GM19239 (cell line): ENCODE data around the gene MIB2.
A peak's percentile ranks its signal among the peaks of the same experiment; 100 is the strongest.
"Not testable (repeated sequence)": the region's sequence is repeated elsewhere in the genome, so short reads cannot be mapped to it uniquely, and the experiment has no call there.

ENCODE experiments used
- DNase-seq: peaks from one replicate; pipeline ENCODE4 v3.0.0; 2011; ENCODE audit warnings: low spot score; ENCODE audit not compliant: insufficient read length
- FAIRE-seq: peaks from 2 replicates; lab custom pipeline; 2011; peaks lifted over from hg19 to GRCh38; lab: Jason Lieb, UNC

Gene MIB2

DNA sequence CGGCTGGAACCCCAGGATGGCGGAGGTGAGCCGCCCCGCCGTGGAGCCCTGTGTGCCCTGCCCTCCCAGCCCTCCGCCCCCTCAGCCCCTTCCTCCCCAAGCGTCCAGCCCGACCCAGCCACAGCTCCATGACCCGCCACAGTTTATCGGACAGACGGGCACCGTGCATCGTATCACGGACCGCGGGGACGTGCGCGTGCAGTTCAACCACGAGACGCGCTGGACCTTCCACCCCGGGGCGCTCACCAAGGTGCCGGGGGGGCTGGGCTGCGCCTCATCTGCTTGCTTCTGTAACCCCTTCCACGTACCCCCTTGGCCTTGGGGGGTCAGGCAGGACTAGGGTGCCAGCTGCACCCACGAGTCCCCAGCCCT is 10.1 kb downstream of the MIB2 start:
- no peak for FAIRE-seq
- no peak for DNase-seq

DNA sequence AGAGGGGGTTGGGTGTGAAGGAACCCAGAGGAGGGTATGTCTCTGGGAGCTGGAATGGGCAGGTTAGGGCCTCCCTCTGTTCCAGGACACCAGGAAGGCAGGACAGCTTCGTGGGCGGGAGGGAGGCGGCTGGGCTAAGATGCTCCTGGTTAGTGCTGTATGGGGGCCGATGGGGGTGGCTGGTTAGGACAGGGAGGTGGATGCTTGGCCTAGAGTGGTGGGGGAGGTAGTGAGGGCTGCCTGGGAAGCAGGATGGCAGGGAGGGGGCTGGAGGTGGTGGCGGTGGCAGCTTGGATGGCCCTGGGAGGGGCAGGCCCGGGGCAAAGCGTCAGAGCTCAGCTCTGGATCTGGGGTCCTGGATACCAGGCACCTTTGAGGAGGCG is 10.5 kb downstream of the MIB2 start:
- FAIRE-seq (no peak), DNase-seq (no peak)

DNA sequence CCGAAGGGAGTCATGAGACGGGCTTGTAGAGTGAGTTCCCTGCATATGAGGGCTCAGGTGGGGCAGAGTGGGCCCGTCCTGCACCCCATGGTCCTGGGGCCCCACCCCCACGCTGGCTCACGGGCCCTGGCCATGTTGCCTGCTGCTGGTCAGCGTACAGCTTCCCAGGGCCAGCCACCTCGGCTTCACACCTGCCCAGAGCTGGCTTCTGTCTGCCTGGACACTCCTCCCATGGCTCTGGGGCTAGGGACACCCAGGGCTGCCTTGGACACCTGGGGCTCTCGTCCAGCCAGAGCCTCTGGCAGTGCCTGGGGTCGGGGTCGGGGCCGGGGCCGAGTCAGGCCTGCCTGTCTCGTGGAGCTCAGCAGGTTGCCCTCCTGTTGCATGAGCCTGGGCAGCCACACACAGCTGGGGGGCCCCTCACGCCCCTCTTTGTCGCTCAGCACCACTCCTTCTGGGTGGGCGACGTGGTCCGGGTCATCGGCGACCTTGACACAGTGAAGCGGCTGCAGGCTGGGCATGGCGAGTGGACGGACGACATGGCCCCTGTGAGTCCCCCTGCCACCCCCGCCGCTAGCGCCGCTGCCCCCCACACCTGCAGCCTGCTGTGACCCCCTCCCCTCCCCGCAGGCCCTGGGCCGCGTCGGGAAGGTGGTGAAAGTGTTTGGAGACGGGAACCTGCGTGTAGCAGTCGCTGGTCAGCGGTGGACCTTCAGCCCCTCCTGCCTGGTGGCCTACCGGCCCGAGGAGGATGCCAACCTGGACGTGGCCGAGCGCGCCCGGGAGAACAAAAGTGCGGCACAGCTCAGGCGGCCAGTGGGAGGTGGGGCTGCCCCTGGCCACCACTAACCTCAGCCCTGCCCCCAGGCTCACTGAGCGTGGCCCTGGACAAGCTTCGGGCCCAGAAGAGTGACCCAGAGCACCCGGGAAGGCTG is 11.2 kb downstream of the MIB2 start:
- no peak for DNase-seq
- no peak for FAIRE-seq

DNA sequence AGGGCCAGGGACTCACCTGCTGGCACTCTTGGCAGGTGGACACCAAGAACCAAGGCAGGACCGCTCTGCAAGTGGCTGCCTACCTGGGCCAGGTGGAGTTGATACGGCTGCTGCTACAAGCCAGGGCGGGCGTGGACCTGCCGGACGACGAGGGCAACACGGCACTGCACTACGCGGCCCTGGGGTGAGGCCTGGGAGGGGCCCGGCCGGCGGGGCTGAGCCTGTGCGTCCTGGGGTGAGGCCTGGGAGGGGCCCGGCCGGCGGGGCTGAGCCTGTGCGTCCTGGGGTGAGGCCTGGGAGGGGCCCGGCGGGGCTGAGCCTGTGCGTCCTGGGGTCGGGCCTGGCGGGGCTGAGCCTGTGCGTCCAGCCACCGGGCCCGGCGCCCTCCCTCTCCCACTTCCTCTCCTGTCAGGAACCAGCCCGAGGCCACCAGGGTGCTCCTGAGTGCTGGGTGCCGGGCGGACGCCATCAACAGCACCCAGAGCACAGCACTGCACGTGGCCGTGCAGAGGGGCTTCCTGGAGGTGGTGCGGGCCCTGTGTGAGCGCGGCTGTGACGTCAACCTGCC is 12.0 kb downstream of the MIB2 start:
- FAIRE-seq (no peak), DNase-seq (no peak)

DNA sequence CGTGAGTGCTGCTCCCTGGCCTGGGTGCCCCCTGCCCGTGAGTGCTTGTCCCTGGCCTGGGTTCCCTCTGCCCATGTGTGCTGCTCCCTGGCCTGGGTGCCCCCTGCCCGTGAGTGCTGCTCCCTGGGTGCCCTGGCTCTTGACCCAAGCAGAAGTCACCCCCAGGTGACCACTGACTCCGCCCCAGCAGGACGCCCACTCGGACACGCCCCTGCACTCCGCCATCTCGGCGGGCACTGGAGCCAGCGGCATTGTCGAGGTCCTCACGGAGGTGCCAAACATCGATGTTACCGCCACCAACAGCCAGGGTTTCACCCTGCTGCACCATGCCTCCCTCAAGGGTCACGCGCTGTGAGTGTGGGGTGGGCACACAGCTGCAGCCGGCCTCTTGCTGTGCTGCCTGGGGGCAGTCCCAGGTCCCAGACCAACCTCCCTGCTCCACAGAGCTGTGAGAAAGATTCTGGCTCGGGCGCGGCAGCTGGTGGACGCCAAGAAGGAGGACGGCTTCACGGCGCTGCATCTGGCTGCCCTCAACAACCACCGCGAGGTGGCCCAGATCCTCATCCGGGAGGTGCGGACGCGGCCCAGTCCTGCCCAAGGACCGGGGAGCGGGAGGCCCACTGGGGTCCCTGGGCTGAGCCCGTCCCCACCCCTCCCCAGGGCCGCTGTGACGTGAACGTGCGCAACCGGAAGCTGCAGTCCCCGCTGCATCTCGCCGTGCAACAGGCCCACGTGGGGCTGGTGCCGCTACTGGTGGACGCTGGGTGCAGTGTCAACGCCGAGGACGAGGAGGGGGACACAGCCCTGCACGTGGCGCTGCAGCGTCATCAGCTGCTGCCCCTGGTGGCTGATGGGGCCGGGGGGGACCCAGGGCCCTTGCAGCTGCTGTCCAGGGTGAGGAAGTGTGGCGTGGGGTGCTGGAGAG is 12.8 kb downstream of the MIB2 start:
- DNase-seq (no peak), FAIRE-seq (no peak)

DNA sequence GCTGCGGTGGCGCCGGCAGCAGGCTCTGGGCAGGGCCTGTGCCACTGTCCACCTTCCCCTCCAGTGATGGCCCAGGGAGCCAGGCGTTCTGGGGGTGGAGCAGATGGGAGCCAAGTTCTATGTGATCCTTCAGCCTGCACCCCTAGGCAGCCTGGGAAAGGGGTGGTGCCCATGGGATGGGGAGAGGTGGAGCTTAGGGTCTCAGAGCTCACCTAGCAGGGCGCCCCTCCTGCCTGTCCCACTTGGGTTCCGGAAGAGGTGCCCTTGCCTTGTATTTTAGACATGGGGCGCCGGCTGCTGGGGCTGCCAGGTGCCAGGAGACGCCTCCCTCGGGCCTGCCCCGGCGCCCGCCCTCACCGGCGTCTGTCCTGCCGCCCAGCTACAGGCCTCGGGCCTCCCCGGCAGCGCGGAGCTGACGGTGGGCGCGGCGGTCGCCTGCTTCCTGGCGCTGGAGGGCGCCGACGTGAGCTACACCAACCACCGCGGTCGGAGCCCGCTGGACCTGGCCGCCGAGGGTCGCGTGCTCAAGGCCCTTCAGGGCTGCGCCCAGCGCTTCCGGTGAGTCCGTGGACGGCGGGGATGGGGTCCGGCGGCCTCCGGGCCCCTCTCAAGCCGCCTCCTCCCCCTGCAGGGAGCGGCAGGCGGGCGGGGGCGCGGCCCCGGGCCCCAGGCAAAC is 13.6 kb downstream of the MIB2 start:
- no peak for DNase-seq
- FAIRE-seq, result peak; percentile 33

DNA sequence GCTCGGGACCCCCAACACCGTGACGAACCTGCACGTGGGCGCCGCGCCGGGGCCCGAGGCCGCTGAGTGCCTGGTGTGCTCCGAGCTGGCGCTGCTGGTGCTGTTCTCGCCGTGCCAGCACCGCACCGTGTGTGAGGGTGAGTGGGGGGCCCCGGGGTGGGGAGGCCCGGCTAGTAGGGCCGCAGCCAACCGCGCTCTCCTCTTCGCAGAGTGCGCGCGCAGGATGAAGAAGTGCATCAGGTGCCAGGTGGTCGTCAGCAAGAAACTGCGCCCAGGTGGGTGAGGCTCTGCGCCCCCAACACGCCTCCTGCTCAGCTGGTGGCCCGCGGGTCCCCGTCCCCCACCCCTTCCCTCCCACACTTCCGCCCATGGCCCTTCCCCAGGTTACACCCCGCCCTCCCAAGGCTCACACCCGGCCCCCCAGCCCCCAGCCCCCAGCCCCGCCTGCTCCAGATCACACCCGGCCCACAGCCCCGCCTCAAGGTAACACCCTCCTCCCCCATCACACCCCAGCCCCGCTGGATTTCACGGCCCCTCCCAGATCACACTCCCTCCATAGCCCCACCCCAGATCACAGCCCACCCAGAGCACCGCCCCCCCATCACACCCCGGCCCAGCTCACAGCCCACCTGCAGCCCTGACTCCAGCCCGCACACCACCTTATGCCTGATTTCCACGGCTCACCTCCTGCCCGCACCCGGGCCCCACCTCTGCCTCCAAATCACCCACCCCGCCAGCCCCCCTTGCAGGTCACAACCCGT is 14.3 kb downstream of the MIB2 start:
- FAIRE-seq, result no peak
- DNase-seq, result no peak

DNA sequence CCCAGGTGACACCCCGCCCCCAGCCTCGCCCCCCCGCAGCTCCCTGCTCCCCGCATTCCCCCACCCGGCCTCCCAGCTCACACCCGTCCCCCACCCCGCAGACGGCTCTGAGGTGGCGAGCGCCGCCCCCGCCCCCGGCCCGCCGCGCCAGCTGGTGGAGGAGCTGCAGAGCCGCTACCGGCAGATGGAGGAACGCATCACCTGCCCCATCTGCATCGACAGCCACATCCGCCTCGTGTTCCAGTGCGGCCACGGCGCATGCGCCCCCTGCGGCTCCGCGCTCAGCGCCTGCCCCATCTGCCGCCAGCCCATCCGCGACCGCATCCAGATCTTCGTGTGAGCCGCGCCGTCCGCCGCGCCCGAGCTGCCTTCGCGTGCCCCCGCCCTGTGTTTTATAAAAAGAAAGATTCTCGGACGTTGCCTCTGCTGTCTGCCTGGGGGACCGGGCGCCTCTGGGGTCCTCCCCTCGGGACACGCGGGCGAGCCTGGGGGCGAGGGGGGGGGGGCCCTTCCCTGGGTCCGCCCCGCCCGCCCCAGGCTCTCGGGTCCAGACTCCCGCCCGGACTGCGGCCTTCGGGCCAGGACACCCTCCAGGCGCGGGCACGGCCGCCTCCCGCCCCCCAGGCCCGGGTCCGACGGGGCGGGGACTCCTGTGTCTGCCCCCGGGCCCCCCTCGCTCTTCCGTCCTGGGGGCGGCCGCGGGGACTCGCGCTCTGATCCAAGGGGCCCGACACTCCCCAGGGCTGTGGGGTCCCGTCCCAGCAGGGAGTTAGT is 15.1 kb downstream of the MIB2 start:
- FAIRE-seq, result peak; percentile 86
- DNase-seq, result peak; percentile 100

DNA sequence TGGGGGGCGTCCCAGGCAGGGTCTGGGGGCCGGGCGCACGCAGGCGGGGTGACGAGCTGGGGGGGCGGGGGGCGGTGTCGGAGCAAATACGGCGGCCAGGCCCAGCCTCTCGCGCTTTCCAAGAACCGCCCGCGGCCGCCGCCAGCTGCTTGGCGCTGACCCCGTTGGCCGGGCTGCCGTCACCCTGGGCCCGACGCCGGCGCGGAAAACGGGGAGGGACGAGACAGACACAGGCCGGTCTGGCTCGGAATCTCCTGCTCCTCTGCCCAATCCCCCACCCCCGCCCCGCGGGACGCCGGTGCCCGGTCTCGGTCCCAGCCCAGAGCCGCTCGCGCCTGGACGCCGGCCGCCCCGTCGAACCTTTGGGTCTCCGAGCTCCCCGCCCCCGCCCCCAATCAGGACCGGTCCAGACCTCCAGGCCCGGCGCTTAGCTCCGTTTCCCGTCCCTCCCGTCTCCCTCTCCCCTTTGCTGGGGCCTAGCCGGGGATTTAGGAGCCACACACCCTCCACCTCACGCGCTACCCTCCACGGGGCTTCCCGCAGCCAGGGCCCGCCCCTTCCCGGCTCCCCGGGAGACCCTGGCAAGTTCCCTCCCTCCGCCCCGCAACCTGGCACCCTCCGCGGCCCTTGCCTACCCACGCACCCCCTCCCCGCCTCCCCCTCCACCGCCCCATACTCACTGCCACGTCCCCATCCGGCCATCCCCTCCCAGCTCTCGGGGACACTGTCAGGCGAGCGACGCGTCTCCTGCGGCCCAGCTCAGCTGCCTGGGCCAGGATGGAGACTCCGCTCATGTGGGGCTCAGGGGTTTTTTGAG is 15.9 kb downstream of the MIB2 start:
- DNase-seq (no peak), FAIRE-seq (no peak)

DNA sequence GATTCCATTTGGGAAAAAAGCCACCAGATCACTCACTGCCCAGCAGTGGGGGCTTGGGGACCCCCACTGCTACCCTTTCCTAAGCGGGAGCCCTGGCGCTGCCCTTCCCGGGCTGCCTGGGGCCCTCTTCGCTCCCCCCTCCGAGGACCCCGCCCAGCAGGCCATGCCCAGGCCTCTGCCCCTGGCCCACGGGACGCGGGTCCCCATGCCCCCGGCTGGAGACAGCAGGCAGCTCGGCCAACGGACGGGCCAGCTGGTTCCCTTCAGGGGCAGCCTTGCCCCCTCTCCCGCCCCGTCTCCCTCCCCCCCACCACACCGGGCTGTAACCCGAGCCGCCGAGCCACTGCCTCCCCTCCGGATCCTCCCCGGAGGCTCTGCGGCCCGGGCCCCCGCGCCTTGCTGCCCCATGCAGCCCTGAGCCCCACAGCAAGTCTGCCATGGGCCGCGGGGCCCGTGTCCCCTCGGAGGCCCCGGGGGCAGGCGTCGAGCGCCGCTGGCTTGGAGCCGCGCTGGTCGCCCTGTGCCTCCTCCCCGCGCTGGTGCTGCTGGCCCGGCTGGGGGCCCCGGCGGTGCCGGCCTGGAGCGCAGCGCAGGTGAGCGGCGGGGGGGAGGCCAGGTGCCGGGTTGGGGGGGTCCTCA is 16.6 kb downstream of the MIB2 start, which contains the start of gene MMP23B:
MMP23B (plus strand) TSS at position 392 of the 639 bp plus-strand sequence; CDS start at position 438, 46 bp downstream.
- DNase-seq (no peak), FAIRE-seq (no peak)

DNA sequence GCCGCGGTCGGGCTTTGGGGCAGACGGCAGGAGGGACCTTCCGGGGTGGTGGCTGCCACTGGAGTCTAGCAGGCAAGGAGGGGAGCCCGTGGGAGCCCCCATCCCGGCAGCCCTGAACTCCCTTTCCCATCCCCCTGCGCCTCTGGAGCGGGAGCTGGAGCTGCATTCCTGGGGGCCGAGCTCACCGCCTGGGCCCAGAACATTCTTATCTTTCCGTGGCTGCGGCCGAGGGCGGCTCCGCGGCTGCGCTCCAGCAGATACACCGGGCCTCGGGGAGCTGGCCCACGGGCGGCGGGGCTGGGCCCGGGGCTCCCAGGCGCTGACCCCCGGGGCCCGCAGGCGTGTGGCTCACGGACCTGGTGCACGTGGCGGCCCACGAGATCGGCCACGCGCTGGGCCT is 18.1 kb downstream of the MIB2 start:
- not testable (repeated sequence) for DNase-seq, FAIRE-seq

DNA sequence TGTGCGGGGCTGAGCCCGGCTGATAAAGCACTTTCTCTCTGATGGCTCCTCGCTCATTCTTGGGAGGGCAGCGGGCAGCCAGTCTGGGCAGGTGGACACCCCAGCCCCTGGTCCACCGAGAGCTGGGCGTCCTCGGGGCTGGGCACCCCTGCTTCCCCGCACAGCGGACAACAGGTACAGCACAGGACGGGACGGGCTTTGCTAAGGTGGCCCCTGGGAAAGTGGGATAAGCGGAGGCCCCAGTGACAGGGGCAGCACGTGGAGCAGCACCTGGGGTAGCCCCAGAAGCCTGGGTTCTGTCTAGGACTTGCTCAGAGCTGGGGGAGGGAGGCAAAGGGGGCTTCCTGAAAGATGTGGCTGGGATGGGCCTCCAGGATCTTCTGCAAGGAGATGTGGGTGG is 19.3 kb downstream of the MIB2 start:
- FAIRE-seq, DNase-seq: not testable (repeated sequence)

DNA sequence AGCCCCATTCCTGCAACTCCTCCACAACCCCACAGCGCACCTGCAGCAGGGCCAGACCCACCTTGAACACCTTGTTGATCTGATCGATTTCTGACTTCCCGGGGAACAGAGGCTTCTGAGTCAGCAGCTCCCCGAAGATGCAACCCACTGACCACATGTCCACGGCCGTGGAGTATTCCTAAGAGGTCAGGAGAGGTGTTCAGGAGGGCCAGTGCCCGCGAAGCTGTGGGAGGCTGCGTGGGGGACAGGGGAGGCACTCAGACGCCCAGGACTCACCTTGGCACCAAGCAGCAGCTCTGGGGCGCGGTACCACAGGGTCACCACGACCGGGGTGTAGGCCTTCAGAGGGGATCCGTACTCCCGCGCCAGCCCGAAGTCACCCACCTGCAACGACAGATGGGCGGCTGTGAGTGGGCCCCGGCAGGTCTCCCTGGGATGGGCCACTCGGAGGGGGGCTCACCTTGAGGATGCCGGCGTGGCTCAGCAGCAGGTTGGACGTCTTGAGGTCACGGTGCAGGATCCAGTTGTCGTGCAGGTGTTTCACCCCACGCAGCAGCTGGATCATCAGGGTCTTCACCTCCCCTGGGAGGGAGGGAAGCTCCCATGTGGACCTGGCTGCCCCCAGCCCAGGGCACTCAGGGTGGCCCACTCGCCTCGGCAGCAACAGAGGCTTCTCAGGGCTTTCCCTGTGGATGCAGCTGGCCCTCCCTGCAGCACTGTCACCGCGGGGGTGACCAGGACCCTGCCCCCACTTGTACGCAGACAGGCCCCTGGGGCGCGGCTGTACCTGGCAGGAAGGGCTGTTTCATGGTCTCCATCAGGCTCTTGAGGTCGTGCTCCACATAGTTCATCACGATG is 21.6 kb downstream of the MIB2 start:
- not testable (repeated sequence) for FAIRE-seq, DNase-seq

DNA sequence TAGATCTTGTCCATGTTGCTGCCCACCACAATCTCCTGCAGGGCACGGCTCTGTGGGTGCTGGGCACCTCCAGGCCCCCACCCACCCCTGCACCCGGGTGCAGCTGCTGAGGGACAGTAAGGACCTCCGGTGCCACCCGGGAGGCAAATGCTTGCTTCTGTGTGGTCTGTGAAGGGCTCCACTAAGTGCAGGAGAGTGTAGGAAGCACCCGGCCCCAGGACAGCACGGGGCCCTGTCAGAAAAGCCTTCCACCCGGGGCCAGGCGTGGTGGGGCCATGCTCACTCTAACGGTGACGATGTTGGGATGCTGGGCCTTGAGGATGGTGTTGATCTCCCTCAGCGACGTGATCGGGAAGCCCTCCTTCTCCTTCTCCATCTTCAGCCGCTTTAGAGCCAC is 22.2 kb downstream of the MIB2 start:
- not testable (repeated sequence) for FAIRE-seq, DNase-seq

DNA sequence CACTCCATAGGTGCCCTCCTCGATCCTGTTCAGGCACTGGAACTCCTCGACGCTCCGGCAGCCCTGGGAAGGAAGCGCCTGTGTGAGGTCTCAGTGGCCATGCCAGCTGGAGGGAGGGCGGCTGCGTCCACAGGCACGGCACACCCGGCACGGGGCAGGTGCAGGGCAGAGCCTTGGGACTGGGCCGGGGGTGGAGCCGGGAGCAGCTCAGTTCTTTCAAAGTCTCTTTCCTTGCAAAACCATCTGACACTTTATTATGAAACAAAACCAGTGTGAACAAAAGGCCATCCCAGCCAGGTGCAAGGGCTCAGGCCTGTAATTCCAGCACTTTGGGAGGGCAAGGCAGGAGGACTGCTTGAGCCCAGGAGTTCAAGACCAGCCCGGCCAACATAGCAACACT is 23.2 kb downstream of the MIB2 start:
- DNase-seq, result not testable (repeated sequence)
- FAIRE-seq, result peak; percentile 37

DNA sequence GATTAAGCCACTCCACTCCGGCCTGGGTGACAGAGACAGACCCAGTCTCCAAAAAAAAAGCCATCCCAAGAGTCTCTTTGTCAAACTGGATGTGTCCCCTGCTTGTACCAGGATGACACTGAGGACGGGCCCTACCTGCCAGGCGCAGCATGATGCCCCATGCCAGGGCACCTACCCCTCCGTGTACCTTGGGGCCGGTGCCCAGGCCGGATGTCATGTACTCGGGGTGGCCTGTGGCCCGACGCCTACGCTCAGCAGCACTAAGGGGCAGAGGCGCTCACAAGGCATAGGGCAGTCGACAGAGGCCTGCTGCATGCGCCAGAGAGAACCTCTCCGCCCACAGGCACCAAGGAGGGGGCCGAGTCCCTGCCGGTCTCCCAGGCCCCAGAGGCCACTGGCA is 24.1 kb downstream of the MIB2 start:
- FAIRE-seq, DNase-seq: not testable (repeated sequence)
